HG02763 (cell line): ENCODE data around the gene TMEM236.

Experiments
- ATAC-seq: cut with Tn5 transposase; IDR thresholded peaks from one replicate; pipeline ENCODE4 v1.9.1; 2021; ENCODE audit warnings: mild to moderate bottlenecking, moderate library complexity; ENCODE audit not compliant: unreplicated experiment

TMEM236 gene

DNA sequence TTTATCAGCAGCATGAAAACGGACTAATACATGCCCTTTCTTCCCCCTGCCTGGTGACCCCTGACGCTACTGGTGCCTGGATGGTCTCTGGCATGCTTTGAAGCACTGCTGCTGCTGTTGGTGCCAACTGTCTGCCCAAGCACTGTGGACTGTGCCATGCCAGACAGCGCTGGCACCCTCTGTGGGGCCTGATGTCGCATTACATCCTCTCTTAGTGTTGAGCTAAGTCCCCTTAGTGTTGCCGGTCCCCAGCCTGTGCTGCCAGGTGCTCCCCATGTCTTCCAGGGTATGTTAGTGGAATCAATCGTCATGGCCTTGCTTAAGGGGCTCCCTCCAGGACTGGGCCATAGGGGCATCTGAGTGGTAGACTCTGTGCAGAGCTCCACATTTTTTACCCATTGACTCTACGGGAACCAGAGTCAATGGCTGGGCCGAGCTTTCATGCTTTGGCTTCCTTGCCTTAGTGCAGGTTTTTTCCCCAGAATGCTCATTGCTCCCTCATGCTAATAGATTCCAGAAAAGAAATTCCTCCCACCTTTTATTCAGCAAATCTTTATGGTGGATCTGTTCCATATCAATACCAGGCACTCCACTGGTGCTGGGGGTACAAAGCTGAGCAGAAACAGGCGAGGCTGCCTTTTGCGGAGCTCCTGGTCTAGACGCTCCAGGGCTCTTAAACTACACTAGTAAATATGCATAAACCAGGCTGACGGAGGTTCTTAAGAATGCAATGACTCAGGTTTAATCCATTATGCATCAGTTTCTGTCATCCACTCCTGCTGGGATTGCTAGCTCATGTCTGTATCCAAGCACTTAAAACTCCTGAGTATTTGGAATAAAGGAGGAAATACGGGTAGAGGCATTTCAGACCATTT lies 35.3 kb downstream of the TMEM236 start:
- ATAC-seq = no peak

DNA sequence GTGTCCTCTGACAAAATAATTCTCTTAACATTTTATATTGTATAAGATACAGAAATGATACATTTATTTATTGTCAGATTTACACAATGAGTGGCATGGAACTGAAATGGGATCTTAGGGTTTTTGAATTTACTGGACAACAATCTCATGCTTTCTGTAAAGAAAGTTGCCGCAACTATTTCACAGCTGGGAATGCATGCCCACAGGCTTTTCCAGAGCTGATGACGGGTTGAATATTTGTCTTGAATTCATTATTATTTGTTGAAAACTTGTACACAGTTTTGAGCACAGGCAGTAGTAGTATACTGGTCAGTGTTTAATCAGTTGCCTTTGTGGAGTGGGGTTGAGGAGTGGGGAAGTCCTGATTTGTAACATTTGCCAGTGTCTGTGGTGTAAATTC lies 36.6 kb downstream of the TMEM236 start:
- no peak for ATAC-seq

DNA sequence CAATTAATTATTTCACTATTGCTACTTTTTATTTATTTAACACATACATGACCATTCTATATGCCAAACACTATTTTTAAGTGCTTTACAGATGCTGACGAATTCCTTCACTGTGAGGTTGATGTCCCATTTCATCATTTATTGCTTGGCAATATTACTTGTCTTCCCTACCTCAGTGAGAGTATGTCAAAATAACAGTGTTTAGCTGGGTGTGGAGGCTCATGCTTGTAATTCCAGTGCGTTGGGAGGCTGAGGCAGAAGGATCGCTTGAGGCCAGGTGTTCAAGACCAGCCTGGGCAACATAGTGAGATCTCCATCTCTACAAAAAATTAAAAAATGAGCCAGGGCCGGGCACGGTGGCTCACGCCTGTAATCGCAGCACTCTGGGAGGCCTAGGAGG lies 37.4 kb downstream of the TMEM236 start:
- ATAC-seq = no peak

DNA sequence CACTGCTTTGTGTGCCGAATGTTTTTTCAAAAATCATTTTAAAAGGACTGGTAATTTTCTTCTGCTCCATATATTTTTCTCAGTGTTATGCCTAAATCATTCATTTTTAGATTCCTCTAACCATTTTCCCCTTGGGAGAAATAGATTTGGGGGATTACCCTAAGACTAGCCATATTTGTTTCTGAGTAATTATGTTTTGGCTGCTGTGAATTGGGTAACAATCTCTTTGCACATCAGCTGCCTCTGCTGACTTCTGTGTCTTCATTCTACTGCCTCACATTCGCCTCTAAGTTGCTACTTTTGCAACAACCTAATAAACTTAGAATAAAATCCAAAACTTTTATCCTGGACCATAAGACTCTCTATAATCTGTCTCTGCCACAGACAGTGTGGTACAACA lies 38.6 kb downstream of the TMEM236 start:
- ATAC-seq = no peak

DNA sequence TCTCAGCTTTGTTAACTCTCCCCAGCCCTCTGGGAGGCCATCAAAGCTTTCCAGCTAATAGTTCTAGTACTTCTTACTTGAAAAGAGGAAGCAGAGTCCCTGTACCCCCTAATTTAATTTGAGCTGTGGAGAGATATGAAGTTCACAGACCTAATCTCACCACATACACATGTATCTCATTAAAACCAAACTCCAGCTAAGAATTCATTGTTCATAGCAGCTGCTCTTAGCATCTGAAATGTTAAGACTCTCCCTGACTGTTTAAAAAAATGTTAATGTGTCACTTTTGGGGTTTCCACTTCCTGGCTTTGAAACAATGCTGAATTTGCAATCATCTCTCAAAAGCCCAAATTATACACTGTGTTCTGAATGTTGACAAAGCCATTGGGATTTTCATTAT lies 41.0 kb downstream of the TMEM236 start:
- ATAC-seq = no peak

DNA sequence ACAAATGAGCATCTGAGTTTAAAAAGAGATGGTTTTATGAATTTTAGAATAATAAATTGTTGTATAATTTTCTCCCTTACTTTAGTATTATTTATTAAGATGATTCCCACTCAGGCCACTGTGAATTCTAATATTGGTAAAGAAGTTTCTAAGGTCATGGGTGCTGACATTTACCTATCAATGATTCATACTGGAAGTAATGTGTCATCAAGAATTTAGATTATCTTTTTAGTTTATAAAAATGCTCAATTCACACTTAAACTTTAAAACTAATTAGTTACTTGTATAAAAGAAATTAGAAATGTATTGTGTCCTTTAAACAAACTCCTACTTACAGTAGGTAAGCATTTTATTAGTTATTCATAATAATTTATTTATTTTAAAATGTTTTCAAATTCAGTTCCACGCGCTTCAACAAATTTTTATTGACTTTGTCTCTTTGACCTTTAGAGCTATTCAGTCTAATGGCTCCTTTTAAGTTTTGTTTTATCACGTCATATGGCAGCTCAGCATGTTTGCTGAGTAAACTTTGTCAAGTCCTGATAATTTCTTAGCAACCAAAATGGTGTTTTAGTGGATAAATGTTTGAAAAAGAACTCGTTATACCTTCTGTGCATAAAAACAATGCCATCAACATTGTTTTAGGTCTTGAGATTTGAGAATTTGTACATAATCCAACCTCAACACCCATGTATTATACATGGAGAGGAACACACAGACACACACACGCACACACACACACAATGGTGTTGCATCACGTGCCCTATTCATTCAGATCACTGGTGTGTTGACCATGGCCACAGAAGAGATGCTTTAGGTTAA lies 42.0 kb downstream of the TMEM236 start:
- ATAC-seq = no peak

DNA sequence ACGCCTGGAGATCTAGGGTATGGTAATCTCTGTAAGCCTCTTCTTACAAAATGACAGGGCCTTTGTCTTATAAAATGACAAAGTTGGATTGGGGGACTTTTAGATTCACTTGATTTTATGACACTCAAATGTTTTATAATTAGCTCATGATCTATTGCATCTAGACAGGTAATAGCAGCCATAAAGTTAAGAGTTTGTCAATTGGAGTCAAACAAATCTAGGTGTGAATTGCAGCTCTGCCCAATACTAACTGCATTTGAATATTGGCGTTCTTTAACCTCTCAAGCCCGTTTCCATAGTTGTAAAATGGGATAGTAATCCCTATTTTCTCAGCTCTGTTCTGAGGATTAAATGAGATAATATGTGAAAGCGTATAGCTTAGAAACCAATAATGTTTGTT lies 43.1 kb downstream of the TMEM236 start:
- ATAC-seq = no peak

DNA sequence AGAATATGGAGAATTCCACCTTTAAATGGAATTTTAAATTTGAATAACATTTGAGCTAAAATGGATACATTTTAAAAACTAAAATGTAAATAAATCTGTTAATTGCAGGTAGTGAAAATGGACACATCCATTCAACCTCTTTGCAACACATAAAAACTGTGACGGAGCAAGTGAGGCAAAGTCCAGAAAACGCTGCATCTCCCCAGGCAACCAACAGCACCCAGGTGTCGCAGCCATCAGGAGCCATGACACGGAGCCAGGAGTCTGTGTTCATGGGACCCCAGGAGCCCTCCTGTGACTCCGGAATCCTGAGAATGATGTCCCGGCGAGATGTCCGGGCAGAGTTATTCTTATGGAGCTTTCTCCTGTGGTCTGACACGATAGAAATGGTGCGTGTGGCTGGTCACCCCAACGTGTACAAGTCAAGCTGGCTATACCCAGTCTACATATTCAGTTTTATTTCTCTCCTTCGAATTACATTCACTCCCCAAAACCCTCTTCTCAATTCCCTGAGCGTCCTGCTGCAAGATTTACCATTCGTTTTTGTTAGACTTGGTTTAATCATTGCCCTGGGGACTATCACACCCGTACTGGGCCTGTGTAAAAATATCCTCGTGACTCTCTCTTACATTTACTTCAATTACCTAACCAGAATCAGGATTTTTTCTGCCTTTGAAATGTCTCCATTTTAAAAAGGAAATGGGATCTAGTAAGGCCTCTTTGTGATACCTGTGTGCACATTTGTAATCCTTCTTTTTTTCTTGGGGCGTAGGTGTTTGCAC lies 44.0 kb downstream of the TMEM236 start:
- no peak for ATAC-seq

DNA sequence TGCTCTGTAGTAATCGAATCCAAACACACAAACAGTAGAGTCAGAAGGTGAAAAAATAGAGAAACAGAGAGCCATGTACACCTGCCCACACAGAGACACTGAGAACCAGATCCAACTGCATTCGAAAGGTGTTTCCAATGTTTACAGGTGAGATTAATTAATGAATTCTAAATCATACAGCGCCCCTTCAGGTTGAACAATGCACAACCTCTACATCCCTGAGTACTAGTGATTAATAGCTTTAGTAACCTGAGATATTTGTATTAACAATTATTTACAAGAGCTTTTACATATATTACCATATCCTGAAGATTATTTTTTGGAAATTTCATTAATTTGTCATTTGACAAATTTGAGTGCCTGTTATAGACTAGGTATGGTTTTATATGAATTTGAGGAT lies 49.5 kb downstream of the TMEM236 start:
- no peak for ATAC-seq

DNA sequence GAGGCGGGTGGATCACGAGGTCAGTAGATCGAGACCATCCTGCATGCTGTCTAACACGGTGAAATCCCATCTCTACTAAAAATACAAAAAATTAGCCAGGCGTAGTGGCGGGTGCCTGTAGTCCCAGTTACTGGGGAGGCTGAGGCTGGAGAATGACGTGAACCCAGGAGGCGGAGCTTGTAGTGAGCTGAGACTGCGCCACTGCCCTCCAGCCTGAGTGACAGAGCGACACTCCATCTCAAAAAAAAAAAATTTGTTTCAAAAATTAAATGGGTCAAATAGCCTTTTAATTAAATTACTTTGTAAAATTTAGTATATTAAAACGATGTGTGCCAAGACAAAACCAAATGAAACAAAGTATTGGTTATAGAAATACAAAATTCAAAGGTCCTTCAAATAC lies 50.3 kb downstream of the TMEM236 start:
- ATAC-seq = no peak

DNA sequence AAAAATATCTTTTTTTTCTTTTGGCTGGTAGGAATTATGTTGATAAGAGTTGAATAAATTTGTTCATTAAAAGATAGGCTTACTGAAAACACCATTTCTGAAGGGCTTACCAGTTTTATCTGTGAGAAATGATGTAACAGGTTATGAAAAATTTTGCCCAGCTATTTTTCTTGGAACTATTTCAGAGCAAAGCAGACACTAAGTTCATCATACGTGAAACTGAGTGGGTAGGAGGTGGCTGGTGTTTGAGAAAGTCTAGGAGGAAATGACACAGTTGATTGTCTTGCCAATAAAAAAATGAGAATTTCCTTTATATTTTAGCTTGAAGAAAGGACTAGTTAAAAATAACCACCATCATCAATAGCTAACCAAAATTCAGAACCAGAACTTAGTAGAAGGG lies 51.0 kb downstream of the TMEM236 start:
- ATAC-seq = no peak

DNA sequence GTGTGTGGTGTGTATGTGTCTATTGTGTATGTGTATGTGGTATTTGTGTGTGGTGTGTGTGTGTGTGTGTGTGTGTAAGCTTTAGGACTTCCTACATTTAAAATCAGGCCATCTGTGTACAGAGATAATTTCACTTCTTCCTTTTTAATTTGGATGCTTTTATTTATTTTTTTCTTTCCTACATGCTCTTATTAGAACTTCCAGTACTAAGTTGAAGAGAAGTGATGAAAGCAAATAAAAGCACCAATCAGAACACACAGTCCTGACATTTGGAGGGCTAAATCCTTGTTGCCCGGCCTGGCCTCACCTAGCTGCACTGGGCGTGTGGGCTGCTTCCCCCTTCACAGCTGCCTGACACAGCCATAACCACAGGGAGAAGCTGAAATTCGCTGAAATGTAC lies 53.3 kb downstream of the TMEM236 start:
- ATAC-seq = no peak

DNA sequence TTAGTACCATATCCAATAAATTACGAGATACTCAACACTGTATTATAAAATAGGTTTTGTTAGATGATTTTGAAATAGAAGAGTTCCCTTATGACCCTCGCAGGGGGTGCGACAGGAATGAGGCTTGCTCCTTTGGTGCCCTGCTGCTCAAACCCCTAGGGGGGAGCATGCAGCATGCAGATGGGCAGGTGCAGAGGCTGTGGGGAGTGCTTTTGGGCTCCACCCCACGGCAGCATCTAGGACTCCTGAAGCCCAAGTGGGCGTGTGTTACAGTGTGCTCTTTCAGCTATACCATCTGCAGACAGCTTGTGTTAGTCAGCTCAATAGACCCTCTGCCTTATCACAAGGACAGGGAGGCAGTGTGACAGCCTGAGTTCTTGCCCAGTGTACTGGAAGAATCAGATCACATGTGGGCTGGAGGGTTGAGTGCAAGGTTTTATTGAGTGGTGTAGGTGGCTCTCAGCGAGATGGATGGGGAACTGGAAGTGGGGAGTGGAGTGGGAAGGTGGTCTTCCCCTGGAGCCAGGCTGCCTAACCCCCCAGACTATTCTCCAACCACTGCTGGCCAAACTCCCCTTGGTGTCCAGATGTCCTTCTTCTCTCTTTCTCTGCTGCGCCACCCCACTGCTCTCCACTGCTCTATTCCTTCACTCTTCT lies 54.0 kb downstream of the TMEM236 start:
- no peak for ATAC-seq

DNA sequence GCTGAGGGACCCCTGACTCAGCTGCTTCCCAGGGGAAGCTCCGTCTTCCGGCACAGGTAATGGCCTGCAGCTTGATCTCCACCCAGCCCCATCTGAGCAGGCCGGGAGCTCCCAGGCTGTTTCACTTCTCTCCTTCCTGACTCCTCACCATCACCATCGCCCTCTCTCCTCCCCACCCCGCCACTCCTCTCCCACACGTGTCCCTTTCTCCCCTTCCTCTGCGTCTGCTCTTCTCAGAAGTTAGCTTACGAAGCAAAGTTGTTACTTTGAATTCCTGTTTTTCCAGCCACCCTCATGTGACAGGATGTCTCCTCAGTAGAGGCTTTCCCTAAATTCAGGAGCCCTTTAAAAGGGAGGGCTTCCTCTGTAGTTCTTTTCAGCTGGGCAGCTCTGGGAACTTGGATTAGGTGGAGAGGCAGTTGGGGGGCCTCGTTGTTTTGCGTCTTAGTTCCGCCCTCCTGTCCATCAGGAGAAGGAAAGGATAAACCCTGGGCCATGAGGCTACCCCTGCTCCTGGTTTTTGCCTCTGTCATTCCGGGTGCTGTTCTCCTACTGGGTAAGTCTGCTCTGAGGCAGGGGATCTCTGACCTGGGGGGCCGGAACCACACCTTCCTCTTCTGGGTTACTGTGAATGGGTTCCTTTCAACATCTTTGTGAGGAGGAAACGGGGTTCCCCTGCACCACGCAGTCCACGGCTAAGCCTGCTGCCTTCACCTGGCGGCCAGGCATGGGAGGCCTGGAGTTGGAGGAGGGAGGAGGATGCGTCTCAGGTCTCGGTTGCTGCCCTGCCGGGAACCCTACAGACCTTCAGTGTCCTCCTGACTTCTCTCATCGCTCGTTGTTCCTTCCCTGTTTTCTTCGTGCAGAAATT lies 57.2 kb downstream of the TMEM236 start, which contains the start of gene MRC1:
Gene MRC1 (plus strand): TSS at position 378 of the 871 bp plus-strand sequence. CDS start 118 bp downstream, at position 496.
- no peak for ATAC-seq

DNA sequence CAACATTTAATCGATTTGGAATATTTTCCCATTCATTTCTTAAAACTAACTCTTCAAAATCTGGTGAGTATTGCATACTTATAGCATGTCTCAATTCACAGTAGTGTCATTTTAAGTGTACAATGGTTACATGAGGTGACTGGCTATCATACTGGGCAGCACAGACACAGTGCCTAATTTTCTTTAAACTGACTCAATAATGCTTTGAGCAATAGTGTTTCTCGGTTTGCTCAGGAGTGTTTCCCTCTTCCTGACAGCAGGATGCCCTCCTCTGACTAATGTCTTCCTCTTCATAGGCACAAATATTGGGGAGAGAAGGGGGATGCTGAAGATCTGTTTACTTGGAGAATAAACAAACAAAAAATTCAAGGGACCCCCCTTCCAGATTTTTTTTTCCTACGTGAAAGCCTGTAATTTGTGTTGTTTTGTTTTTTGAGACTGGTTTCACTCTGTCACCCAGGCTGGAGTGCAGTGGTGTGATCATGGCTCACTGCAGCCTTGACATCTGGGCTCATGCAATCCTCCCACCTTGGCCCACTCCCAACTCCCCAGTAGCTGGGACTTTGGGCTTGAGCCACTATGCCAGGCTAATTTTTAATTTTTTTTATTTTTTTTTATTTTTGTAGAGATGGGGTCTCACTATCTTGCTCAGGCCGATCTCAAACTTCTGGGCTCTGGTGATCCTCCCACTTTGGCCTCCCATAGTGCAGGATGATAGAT lies 59.3 kb downstream of the TMEM236 start:
- no peak for ATAC-seq

DNA sequence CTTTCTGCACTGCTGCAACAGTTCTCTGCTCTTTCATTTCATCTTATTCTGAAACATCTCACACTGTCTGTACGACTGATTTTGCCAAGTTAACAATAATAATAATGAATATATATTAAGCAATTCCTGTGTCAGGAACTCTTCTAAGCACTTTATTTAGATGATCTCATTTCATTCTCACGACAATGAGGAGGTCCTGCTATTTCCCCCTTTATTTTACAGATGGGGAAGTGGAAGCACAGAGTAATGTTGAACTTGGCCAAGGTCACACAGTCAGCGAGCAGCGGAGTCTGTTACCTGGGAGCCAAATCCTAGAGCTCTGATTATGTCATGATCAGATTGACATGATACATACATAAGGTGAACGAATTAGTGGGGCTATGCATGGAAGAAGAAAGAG lies 63.0 kb downstream of the TMEM236 start:
- no peak for ATAC-seq

DNA sequence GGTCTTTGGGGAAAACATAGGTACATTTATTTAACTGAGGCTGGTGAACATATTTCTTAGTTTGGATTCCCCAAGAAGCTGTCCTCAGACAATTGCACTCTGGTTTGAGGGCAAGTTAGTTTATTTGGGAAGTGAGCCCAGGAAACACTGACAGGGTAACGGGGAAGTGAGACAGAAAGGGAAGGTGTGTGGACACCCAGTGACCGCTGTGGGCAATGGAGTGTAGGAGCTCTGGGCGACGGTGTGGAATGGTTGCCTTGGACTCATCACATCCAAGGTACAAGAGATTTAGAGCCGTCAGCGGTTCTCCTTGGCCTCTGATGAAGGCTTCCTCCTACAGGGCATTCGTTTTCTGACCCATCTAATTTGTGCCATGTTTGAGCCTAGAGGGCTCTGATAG lies 64.2 kb downstream of the TMEM236 start:
- ATAC-seq = no peak

DNA sequence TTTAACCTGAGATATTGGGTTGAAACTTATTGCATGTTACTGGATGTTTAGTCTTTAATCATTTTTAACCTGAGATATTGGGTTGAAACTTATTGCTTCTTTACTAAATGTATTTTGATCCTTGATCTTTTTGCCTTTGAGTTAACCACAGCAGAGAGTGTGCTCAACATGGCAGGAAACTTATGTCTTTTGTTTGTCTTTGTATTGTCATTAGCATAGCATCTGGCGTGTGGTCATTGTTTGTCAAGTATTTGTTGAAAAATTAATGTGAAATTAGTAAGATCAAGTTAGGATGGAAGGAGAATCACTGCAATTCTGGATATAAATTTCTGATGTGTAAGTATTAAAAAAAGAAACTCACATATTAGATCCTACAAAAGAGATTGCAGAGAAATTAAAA lies 65.3 kb downstream of the TMEM236 start:
- no peak for ATAC-seq

DNA sequence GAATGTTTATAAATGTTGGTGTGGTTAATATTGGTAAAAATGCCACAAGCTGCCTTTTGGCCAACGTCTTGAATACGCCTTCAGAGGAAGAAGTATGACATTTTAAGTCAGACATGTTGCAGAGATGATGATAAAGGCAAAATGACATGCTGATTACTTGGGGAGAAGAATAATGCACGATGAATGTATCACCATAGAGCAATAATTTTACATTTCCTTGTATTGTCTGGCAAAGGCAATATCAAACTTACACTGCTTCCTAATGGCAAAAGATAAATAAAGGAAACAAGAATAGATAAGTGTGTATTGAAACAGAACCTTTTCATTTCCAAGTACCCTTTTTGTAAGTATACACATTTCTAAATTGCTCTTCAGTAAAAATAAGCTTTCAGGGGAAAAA lies 65.8 kb downstream of the TMEM236 start:
- ATAC-seq = no peak
